ENCODE data around the gene FAM124A. TPM values are rescaled to one million over a fixed set of nuclear protein-coding genes. Genes with fewer than 3 reads are reported as not detected.

Gene FAM124A
- total RNA-seq, 2 donors from 2014 or later, result 4.2 to 13.7 TPM

DNA sequence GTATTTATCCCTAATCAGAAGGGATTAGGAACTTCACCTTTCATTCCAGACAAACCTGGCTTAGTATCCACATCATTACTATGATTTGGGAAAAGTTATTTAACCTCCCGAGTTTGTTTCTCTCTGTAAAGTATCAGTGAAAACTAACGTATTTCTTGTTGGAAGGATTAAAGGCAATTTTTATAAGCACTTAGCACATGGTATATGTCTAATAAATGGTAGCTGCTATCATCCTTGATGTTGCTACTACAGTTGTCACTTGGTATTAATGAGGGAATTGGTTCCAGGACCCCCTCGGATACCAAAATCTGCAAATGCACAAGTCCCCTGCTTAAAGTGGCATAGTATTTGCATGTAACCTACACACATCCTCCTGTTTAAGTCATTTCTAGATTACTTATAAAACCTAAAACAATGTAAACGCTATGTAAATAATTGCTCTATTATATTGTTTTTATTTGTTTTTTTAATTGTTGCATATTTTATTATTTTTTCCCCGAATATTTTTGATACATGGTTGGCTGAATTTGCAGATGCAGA, 42.7 kb upstream of the FAM124A start:
- no peaks in the 10 kb centered on the region for H3K27me3 ChIP-seq (replicated peaks; ENCODE audit: insufficient read depth)
- H3K4me3 ChIP-seq, result no peak overlapping the region
- no peak for ATAC-seq (ENCODE audit: insufficient number of reproducible peaks, low FRiP score, low read depth)
- H3K4me1 ChIP-seq (ENCODE audit: control insufficient read depth in 1 of 2, low read depth in 2 of 2), result no peaks in the 10 kb centered on the region
- no peak overlapping the region for H3K27ac ChIP-seq
- H3K9me3 ChIP-seq, result no peaks in the 10 kb centered on the region
- TF ChIP-seq, protein P1, sequence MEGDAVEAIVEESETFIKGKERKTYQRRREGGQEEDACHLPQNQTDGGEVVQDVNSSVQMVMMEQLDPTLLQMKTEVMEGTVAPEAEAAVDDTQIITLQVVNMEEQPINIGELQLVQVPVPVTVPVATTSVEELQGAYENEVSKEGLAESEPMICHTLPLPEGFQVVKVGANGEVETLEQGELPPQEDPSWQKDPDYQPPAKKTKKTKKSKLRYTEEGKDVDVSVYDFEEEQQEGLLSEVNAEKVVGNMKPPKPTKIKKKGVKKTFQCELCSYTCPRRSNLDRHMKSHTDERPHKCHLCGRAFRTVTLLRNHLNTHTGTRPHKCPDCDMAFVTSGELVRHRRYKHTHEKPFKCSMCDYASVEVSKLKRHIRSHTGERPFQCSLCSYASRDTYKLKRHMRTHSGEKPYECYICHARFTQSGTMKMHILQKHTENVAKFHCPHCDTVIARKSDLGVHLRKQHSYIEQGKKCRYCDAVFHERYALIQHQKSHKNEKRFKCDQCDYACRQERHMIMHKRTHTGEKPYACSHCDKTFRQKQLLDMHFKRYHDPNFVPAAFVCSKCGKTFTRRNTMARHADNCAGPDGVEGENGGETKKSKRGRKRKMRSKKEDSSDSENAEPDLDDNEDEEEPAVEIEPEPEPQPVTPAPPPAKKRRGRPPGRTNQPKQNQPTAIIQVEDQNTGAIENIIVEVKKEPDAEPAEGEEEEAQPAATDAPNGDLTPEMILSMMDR (IDR thresholded peaks at IDR 0.05), result no peak
- DNase-seq (ENCODE audit: low spot score), result no peak
- no peaks in the 10 kb centered on the region for H3K36me3 ChIP-seq

DNA sequence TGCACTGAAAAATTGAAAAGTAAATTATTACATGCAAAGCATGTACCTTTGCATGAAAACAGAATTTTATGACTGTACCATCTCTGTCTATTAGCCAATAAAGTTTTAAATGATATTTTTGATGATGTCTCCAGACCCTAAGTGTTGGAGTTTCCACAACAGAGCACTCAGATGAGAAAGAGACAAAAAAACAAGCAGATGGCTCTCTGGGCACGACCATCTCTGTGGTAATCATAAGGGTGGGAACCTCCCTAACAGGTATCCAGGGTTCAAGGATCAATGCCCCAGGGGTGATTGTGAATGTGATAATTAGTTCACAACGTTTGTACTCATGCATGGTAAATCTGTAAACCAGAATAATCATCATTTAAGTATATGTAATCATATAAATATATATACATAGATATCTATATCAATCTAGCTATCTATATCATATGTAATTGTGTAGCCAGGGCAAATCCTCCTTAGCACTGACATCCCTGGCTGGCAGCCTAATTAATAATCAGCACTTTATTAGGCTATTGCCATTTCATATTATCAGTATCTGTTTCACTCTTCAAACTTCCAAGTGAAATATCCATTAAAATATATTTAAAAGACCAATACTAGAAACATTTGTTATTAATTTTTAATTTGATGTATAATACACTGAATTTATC, 41.2 kb upstream of the FAM124A start:
- Histone ChIP-seq H3K4me1 (ENCODE audit: control insufficient read depth in 1 of 2, low read depth in 2 of 2) (no peaks in the 10 kb centered on the region), H3K27me3 (replicated peaks; ENCODE audit: insufficient read depth) (no peaks in the 10 kb centered on the region), H3K27ac (no peak overlapping the region), H3K4me3 (no peak overlapping the region), H3K36me3 (no peaks in the 10 kb centered on the region), H3K9me3 (no peaks in the 10 kb centered on the region)
- DNase-seq (ENCODE audit: low spot score) (no peak), ATAC-seq (ENCODE audit: insufficient number of reproducible peaks, low FRiP score, low read depth) (no peak)
- TF ChIP-seq, protein P1 (IDR thresholded peaks at IDR 0.05), result no peak

DNA sequence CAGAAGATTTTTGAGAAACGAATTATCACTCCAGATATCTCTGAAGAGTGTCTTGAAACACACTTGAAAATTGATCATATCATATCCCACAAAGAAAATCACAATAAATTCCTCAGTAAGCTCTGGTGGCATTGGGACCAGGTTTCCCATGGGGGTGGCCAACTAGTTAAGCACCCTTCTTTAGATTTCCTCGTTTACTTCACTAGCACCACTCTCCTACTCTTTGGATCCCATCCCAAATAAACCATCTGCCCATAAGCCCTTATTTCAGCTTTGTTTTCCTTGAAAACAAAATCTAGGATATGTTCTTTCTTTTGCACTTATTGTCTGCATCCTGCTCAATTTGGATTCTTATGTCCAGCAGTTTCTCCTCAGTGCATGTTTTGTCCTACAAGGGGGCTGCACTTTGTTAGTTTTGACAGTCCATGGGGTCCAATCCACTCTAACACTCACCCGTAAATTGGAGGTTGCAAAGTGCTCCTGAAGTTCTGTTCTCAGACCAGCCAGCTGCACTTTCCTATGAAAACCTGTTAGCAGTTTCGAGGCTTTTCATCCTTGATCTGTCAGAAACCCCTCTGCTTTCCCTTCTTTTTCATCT, 40.3 kb upstream of the FAM124A start:
- TF ChIP-seq, protein P1 (IDR thresholded peaks at IDR 0.05), result no peak
- H3K36me3 ChIP-seq, result no peaks in the 10 kb centered on the region
- no peaks in the 10 kb centered on the region for H3K27me3 ChIP-seq (replicated peaks; ENCODE audit: insufficient read depth)
- no peaks in the 10 kb centered on the region for H3K4me1 ChIP-seq (ENCODE audit: control insufficient read depth in 1 of 2, low read depth in 2 of 2)
- DNase-seq (ENCODE audit: low spot score) (no peak), ATAC-seq (ENCODE audit: insufficient number of reproducible peaks, low FRiP score, low read depth) (no peak)
- no peaks in the 10 kb centered on the region for H3K9me3 ChIP-seq
- no peak overlapping the region for H3K4me3 ChIP-seq
- no peak overlapping the region for H3K27ac ChIP-seq

DNA sequence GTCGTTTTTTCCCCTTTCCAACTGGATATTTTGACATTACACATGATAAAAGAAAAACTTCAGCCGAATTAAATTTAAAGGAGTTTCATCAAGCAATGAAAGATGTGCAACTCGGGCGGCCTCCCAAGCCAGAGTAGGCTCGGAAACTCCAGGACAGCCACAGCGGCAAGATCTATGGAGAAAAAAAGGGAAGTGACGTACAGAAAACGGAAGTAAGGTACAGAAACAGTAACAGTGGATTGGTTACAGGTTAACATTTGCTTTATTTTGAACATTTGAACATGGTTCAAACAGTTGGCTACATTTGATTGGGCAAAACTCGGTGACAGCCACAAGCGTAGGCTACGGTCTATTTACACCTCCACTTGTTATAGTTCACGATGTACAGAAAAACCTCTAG, 30.5 kb upstream of the FAM124A start:
- Histone ChIP-seq H3K9me3 (no peaks in the 10 kb centered on the region), H3K27me3 (replicated peaks; ENCODE audit: insufficient read depth) (no peaks in the 10 kb centered on the region), H3K4me3 (no peak overlapping the region), H3K4me1 (ENCODE audit: control insufficient read depth in 1 of 2, low read depth in 2 of 2) (no peaks in the 10 kb centered on the region), H3K36me3 (no peaks in the 10 kb centered on the region), H3K27ac (no peak overlapping the region)
- ATAC-seq (ENCODE audit: insufficient number of reproducible peaks, low FRiP score, low read depth) (no peak), DNase-seq (ENCODE audit: low spot score) (no peak)
- TF ChIP-seq, protein P1 (IDR thresholded peaks at IDR 0.05), result no peak

DNA sequence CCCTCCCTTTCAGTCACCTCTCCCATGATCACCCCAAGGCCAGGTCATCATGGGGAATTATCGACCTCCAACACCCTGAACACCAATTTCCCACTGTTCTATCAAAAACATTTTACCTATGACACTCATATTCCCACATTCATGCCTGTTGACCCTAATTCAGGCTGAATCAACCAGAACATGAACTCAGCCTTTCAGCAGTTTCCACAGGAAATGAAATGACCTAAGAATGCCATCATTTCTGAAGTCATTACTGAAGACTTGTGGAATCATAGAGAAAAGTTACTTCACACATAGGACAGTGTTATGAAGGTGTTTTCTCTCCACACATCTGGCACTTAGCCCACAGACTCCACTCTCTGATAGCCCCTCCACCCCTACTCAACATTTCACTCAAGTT, 29.9 kb upstream of the FAM124A start:
- TF ChIP-seq, protein P1 (IDR thresholded peaks at IDR 0.05), result no peak
- H3K27me3 ChIP-seq (replicated peaks; ENCODE audit: insufficient read depth), result no peaks in the 10 kb centered on the region
- DNase-seq (ENCODE audit: low spot score), result no peak

More for the DNA sequence above, 29.9 kb upstream of the FAM124A start:
- Histone ChIP-seq H3K9me3 (no peaks in the 10 kb centered on the region), H3K4me1 (ENCODE audit: control insufficient read depth in 1 of 2, low read depth in 2 of 2) (no peaks in the 10 kb centered on the region), H3K4me3 (no peak overlapping the region), H3K27ac (no peak overlapping the region), H3K36me3 (no peaks in the 10 kb centered on the region)
- ATAC-seq (ENCODE audit: insufficient number of reproducible peaks, low FRiP score, low read depth), result no peak
